HEK293T (cell line): ENCODE results near the gene ATG12.

Source experiments
- CTCF ChIA-PET: fragments of 350-600 bp; formaldehyde crosslinking; extraction: SDS; loops from one replicate; lab custom pipeline; 2021; ENCODE audit warnings: antibody characterized with exemption, inconsistent platforms; lab: Yijun Ruan, JAX
- POLR2A ChIA-PET: fragments of 350-600 bp; formaldehyde crosslinking; extraction: SDS; loops from one replicate; lab custom pipeline; 2020; ENCODE audit warnings: antibody characterized with exemption, inconsistent platforms; lab: Yijun Ruan, JAX
- DNase-seq: peaks from one replicate; pipeline ENCODE4 v3.0.0; 2012; ENCODE audit warnings: mixed read lengths; ENCODE audit errors: extremely low spot score
- ARNT ChIP-seq: fragments of 450-650 bp; IDR thresholded peaks from 2 replicates; pipeline ENCODE4 v1.6.1; 2017; ENCODE audit warnings: mild to moderate bottlenecking
- BHLHE40 ChIP-seq: fragments of 450-650 bp; IDR thresholded peaks from 2 replicates; pipeline ENCODE4 v1.6.1; 2016; ENCODE audit warnings: mild to moderate bottlenecking, moderate library complexity, borderline replicate concordance
- CTBP1 ChIP-seq: fragments of 450-650 bp; IDR thresholded peaks from 2 replicates; pipeline ENCODE4 v1.6.1; 2016; ENCODE audit warnings: borderline replicate concordance
- ELF4 ChIP-seq: fragments of 450-650 bp; IDR thresholded peaks from 2 replicates; pipeline ENCODE4 v1.6.1; 2017; ENCODE audit warnings: antibody characterized with exemption
- FOXA1 ChIP-seq: fragments of 450-650 bp; IDR thresholded peaks from 2 replicates; pipeline ENCODE4 v1.6.1; 2016; ENCODE audit warnings: mild to moderate bottlenecking
- FOXK2 ChIP-seq: fragments of 450-650 bp; IDR thresholded peaks from 2 replicates; pipeline ENCODE4 v1.6.1; 2016; ENCODE audit warnings: mild to moderate bottlenecking
- FOXM1 ChIP-seq: fragments of 450-650 bp; IDR thresholded peaks from 2 replicates; pipeline ENCODE4 v1.6.1; 2017; ENCODE audit warnings: mild to moderate bottlenecking, borderline replicate concordance
- HDGF ChIP-seq: fragments of 450-650 bp; IDR thresholded peaks from 2 replicates; pipeline ENCODE4 v1.6.1; 2017; ENCODE audit warnings: antibody characterized with exemption, borderline replicate concordance
- L3MBTL2 ChIP-seq: fragments of 450-650 bp; conservative IDR thresholded peaks from 2 replicates; pipeline ENCODE4 v1.6.1; 2016; ENCODE audit warnings: mild to moderate bottlenecking
- LEF1 ChIP-seq: fragments of 450-650 bp; IDR thresholded peaks from 2 replicates; pipeline ENCODE4 v1.6.1; 2017; ENCODE audit warnings: mild to moderate bottlenecking, borderline replicate concordance
- NFRKB ChIP-seq: fragments of 450-650 bp; IDR thresholded peaks from 2 replicates; pipeline ENCODE4 v1.6.1; 2016; ENCODE audit warnings: mild to moderate bottlenecking, moderate library complexity
- SP1 ChIP-seq: fragments of 450-650 bp; IDR thresholded peaks from 2 replicates; pipeline ENCODE4 v1.6.1; 2017
- SUZ12 ChIP-seq: fragments of 450-650 bp; IDR thresholded peaks from 2 replicates; pipeline ENCODE4 v1.6.1; 2016; ENCODE audit warnings: mild to moderate bottlenecking
- TARDBP ChIP-seq: fragments of 450-650 bp; IDR thresholded peaks from 2 replicates; pipeline ENCODE4 v1.6.1; 2016
- ZNF384 ChIP-seq: fragments of 450-650 bp; IDR thresholded peaks from 2 replicates; pipeline ENCODE4 v1.6.1; 2016
- TF ChIP-seq, protein P1 (sequence below): fragments of 450-650 bp; IDR thresholded peaks from 2 replicates; pipeline ENCODE4 v1.6.1; 2016

Gene ATG12

GRCh38 chr5:115815693-115816225 is 25.6 kb downstream of the ATG12 start:
- ChIA-PET CTCF (interaction anchor here (0.7 to 1.0 kb wide), 2 partner anchors 191 to 254 kb away, joined by 3 read pairs; no protein-coding TSS in a partner anchor), POLR2A (interaction anchor here (0.9 to 1.9 kb wide), 9 partner anchors 11 to 269 kb away, joined by 3 to 5 read pairs (median 4); partner anchors contain the start of genes AP3S1, ATG12 and COMMD10)
- TF ChIP-seq, protein P1, sequence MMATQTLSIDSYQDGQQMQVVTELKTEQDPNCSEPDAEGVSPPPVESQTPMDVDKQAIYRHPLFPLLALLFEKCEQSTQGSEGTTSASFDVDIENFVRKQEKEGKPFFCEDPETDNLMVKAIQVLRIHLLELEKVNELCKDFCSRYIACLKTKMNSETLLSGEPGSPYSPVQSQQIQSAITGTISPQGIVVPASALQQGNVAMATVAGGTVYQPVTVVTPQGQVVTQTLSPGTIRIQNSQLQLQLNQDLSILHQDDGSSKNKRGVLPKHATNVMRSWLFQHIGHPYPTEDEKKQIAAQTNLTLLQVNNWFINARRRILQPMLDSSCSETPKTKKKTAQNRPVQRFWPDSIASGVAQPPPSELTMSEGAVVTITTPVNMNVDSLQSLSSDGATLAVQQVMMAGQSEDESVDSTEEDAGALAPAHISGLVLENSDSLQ, result no peak
- TF ChIP-seq BHLHE40, result no peak
- TF ChIP-seq L3MBTL2, result no peak
- TF ChIP-seq SP1, result no peak
- no peak for TF ChIP-seq HDGF
- no peak for TF ChIP-seq TARDBP
- TF ChIP-seq NFRKB, result no peak
- no peak for TF ChIP-seq FOXA1
- TF ChIP-seq ARNT, result no peak
- no peak for TF ChIP-seq ELF4
- no peak for TF ChIP-seq LEF1
- no peak for TF ChIP-seq SUZ12
- TF ChIP-seq ZNF384, result no peak
- TF ChIP-seq FOXK2, result no peak
- TF ChIP-seq FOXM1, result no peak
- no peak for TF ChIP-seq CTBP1
- no peak for DNase-seq

GRCh38 chr5:115815006-115815692 is 26.2 kb downstream of the ATG12 start:
- DNase-seq, result no peak
- no peak for TF ChIP-seq LEF1
- TF ChIP-seq SP1, result no peak
- TF ChIP-seq ELF4, result no peak
- no peak for TF ChIP-seq TARDBP
- TF ChIP-seq ZNF384, result no peak
- no peak for TF ChIP-seq L3MBTL2
- TF ChIP-seq FOXM1, result no peak
- TF ChIP-seq SUZ12, result no peak
- TF ChIP-seq ARNT, result no peak
- TF ChIP-seq NFRKB, result no peak
- TF ChIP-seq, protein P1, result no peak
- no peak for TF ChIP-seq BHLHE40
- TF ChIP-seq CTBP1, result no peak
- POLR2A ChIA-PET, result interaction anchor here (0.9 to 1.9 kb wide), 4 partner anchors 12 to 167 kb away, joined by 3 to 5 read pairs (median 4); no protein-coding TSS in a partner anchor
- CTCF ChIA-PET, result interaction anchor here (1.1 kb wide), 1 partner anchor 12 kb away, joined by 3 read pairs; no protein-coding TSS in a partner anchor

DNA sequence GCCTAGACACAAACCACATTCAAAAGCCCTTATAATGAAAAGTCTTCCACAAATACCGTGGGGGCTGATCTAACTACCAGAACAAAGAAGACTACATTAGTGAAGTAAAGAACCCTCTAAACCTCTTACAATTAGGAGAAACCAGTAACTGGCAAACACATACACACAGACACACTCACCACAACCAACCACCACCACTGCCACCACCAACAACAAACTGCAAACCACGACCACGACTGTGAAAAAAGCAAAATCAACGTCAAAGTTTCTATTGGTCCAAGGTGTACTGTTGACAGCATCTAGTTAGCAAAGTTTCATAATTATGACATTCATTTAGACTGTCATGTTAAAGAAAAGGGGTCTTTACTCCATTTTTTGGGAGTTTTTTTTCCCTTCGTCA is 27.6 kb downstream of the ATG12 start:
- no peak for TF ChIP-seq FOXA1
- TF ChIP-seq ELF4, result no peak
- POLR2A ChIA-PET, result interaction anchor here (1.2 kb wide), 1 partner anchor 40 kb away, joined by 4 read pairs; no protein-coding TSS in a partner anchor
- CTCF ChIA-PET, result no interaction called here
- DNase-seq, result no peak

GRCh38 chr5:115812372-115812771 is 29.0 kb downstream of the ATG12 start:
- TF ChIP-seq LEF1 (no peak), CTBP1 (no peak), FOXK2 (no peak), ARNT (no peak), HDGF (no peak), SP1 (no peak), NFRKB (no peak), FOXA1 (no peak), L3MBTL2 (no peak), SUZ12 (no peak), BHLHE40 (no peak), FOXM1 (no peak)
- TF ChIP-seq, protein P1, result no peak
- ChIA-PET POLR2A (no interaction called here), CTCF (interaction anchor here (0.6 kb wide), 1 partner anchor 182 kb away, joined by 4 read pairs; no protein-coding TSS in a partner anchor)
- no peak for DNase-seq

DNA sequence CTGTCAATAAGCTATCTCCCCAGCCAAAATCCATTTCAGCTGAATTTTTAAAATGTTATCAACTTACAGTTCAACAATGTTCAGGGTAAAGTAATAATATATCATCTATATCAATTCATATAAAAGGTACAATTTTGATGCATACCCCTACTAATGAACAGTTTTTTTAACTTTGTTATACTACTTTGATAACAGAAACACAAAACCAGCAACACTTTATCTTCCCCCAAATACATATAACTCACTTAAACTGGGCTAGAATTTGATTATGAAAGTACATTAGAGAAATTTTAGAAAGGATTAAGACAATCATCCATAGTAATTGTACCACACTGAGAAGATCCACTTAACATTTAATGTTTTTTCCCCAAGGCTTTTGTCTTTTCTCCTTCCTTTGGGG is 30.0 kb downstream of the ATG12 start:
- CTCF ChIA-PET, result no interaction called here
- no peak for TF ChIP-seq LEF1
- TF ChIP-seq SP1, result no peak
- TF ChIP-seq BHLHE40, result no peak
- TF ChIP-seq FOXK2, result no peak
- TF ChIP-seq SUZ12, result no peak
- TF ChIP-seq ZNF384, result no peak
- TF ChIP-seq, protein P1, result no peak
- TF ChIP-seq FOXM1, result no peak
- no peak for TF ChIP-seq NFRKB
- no peak for TF ChIP-seq TARDBP
- TF ChIP-seq L3MBTL2, result no peak
- no peak for TF ChIP-seq FOXA1
- no peak for TF ChIP-seq HDGF
- no peak for TF ChIP-seq CTBP1
- TF ChIP-seq ELF4, result no peak
- TF ChIP-seq ARNT, result no peak
- no peak for DNase-seq
- POLR2A ChIA-PET, result no interaction called here
